Fibroblast of the conjunctiva (primary cell): ENCODE measurements around the gene MAP3K21.

Experiments
- DNase-seq: peaks from one replicate; pipeline ENCODE4 v3.0.0-alpha.2; 2010; ENCODE audit warnings: low read depth

MAP3K21 gene

DNA sequence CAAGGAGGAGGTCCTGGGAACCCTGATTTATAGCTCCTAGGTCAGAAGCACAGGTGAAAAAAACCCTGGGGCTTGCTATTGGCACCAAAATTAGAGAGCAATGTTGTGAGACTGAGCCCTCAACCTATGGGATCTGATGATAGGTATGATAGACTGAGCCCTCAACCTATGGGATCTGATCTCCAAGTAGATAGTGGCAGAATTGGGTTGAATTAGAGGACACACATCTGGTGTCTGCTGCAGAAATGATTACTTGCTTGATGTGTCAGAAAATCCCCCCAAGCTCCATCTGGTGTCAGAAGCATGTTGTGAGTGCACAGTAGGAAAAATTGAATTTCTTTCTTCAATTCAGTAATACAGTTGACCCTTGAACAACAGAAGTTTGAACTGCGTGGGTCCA lies 62.4 kb downstream of the MAP3K21 start:
- no peak for DNase-seq

GRCh38 chr1:233390842-233391737 lies 63.6 kb downstream of the MAP3K21 start:
- no peak for DNase-seq

DNA sequence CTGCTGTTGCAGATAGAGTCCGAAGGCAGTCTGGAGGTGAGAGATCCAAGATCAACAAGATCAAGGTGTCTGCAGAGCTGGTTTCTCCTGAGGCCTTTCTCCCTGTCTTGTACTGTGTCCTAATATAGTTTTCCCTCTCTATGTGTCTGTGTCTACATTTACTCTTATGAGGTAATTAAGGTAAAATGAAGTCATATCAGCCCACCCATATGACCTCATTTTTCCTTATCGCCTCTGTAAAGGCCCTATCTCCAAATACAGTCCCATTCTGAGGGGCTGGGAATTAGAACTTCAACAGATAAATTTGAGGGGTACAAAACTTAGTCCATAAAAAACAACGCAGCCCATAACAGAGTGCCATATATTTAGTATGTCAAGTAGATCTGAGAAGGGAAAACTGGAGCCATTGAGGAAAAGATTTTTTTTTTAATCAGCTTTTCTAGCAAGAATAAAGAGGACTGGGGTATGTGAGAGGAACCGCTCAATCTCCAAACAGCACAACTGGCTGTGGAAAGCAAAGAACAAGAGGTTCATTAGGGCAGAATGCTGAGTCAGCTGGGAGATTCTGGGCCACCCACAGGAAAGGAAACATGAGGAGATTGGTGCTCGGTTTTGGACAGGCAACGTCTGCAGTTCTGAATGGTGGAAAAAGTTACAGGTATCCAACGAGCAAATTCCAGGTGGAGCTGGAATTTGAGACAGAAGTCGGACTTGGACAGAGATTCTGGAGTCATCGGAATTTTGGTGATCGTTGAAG lies 65.7 kb downstream of the MAP3K21 start:
- DNase-seq: no peak

DNA sequence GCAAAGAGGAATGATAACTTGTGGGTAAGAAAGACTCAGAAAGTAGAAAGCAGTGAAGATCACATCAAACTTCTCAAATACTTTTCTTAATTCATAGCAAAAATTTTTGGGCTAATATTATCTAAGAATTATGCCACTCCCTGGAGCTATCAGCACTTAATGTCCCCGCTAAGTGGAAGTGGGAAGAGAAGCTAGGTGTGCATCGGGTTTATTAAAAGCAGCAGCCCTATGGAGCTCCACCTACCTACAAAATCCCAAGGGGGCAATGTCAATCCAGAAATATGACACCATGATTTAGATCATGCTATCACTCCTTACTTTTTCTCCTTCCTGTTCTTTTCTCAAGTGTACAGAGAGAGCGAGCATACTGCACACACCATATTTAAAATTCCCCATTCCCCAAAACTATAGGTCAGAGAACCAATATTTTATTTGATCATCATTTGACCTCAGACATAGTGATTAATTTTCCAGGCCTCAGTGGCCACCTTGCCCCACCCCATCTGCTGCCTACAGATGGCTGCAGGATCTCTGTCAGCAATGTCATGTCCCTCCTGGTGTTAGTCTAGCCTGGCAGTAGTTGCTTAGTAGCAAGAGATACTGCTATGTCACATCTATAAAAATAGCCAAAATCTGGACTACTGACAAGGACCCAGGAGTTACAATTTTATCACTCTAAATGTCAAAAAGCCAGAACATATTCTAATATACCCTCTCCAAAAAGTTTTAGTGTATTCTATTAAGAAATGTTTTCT lies 66.6 kb downstream of the MAP3K21 start:
- DNase-seq: no peak

- peak; percentile 32 for DNase-seq
Observed at GRCh38 chr1:233394860-233395717, 67.6 kb downstream of the MAP3K21 start.

- no peak for DNase-seq
Observed at GRCh38 chr1:233395863-233396646, 68.5 kb downstream of the MAP3K21 start.

DNA sequence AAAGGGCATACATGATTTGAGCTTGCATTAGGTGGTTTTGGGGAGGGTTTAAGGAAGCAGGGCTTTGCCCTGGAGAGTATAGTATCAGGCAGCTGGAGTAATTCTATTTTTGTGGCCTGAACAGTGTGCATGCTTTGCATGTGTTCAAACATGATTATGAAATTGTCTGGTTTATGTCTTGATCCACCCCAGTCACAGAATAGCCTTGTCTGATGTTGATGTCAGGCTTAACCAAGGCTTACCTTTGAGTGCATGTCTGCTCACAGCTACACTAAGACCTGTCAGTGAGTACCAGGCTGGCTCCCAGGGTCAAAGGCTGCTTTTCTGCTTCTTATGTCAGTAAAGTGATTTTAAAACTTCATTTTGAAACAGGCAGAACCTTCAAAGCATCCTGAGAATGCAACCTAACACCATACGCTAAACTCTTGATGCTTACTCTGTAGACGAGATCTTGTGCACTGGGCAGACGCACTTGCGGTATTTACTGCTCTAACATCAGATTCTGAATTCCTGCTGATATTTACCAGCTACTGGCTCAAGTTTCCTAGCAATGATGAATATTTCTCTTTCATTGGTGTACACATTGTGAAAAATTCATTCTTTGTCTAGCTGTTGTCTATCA lies 78.9 kb downstream of the MAP3K21 start:
- no peak for DNase-seq

DNA sequence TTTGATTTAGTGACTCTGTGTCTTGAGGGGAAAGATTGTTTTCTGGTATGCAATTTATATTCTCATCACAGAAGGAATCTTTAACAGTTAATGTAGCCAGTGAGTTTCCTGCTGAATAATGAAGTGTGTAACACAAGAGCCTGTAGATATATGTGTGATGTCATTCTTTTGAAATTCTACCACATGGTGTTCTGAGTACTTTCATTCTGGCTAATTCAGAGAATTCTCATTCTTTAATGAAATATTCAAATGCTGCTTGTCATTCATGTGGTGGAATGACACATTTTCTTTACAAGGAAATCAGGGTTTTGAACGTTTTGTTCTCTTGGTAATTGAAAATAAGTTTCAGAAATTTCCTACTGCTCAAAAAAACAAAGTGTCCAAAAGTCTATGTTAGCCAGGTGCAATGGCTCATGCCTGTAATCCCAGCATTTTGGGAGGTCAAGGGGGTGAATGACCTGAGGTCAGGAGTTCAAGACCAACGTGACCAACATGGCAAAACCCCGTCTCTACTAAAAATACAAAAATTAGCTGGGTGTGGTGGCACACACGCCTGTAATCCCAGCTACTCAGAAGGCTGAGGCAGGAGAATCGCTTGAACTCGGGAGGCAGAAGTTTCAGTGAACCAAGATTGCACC lies 79.6 kb downstream of the MAP3K21 start:
- no peak for DNase-seq

DNA sequence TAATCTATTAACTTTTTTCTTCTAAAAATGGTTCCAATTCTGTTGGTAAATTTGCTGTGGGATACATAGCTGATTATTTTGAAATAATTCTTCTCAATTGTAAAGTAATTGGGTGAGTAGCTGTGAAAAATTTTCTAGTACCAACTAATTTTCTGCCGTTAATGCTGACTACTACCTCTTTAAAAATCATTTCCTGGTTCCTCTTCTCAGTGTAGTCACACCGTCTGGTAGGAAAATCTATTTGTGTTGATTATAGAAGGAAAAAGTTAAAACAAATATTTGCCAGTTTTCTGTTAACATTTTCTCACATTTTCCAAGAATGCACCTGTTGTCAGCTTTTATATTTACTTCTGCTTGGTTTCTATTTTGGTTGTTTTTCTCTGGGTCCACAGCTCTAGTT lies 82.0 kb downstream of the MAP3K21 start:
- DNase-seq: no peak

DNA sequence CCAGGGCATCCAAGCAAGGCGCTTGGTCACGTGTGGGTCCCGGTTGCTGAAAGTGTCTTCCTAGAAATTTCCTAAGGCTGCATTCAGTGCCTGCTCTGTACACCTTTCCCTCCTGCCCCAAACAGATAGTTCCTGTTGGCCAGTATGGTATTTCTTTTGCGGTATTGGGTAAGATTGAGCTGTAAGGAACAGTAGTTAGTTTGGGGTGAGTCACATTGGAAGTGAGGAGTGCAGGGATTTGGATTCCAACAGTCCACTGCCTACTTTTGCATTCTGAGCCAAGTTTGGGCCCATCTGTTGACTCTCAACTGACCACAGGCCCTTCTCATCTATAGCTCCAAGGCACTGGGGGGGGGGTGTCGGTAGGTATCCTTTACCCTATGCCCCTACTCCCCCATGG lies 83.4 kb downstream of the MAP3K21 start:
- no peak for DNase-seq

DNA sequence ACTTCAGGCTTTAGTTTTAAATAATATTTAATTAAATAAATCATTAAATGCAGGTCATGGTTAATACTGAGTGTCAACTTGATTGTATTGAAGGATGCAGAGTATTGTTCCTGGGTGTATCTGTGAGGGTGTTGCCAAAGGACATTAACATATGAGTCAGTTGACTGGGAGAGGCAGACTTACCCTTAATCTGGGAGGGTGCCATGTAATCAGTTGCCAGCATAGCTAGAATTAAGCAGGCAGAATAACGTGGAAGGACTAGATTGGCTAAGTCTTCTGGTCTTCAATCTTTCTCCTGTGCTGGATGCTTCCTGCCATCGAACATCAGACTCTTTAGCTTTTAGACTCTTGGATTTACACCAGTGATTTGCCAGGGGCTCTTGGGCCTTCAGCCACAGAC lies 85.3 kb downstream of the MAP3K21 start:
- no peak for DNase-seq

DNA sequence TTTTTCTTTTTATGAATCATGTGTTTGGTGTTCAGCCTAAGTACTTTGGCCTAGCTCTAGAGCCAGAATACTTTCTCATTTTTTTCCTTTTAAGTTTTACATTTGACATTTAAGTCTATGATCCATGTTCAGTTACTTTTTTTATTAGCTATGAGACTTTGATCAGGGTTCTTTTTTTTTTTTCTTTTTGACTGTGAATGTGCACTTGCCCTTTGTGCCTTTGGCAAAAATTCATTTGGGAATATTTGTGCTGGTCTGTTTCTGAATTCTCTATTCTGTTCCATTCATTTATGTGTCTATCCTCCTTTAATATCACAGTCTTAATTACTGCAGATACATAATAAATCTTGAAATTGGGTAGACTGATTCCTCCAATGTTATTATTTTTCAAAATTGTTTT lies 93.8 kb downstream of the MAP3K21 start:
- no peak for DNase-seq

- DNase-seq: no peak
Observed at GRCh38 chr1:233424779-233425178, 97.3 kb downstream of the MAP3K21 start.

GRCh38 chr1:233427907-233428306 lies 100.4 kb downstream of the MAP3K21 start:
- DNase-seq: no peak

GRCh38 chr1:233431753-233432403 lies 104.4 kb downstream of the MAP3K21 start:
- no peak for DNase-seq

DNA sequence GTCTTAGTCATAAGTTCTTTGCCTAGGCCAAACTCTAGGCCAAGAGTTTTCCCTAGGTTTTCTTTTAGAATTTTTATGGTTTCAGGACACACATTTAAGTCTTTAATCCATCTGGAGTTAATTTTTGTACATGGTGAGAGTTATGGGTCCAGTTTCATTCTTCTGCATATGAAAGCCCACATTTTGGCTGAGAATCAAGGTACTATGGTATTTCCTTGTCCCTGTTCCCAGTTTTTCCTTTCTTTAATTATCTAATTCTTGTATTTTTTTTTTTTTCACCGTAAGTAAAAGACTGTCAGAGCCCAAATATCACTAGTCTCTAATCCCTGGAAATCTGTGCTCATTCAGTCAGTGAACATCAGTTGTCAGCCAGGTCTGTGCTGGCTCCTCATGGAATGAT lies 105.4 kb downstream of the MAP3K21 start:
- no peak for DNase-seq

GRCh38 chr1:233433436-233434210 lies 106.1 kb downstream of the MAP3K21 start:
- DNase-seq: no peak
